Fibroblast of the conjunctiva (primary cell): ENCODE results near the gene PRSS3.
A peak's percentile ranks its signal among the peaks of the same experiment; 100 is the strongest.
"Not testable (repeated sequence)": the region's sequence is repeated elsewhere in the genome, so short reads cannot be mapped to it uniquely, and the experiment has no call there.

ENCODE experiments used
- DNase-seq: peaks from one replicate; pipeline ENCODE4 v3.0.0-alpha.2; 2010; ENCODE audit warnings: low read depth

PRSS3 gene

DNA sequence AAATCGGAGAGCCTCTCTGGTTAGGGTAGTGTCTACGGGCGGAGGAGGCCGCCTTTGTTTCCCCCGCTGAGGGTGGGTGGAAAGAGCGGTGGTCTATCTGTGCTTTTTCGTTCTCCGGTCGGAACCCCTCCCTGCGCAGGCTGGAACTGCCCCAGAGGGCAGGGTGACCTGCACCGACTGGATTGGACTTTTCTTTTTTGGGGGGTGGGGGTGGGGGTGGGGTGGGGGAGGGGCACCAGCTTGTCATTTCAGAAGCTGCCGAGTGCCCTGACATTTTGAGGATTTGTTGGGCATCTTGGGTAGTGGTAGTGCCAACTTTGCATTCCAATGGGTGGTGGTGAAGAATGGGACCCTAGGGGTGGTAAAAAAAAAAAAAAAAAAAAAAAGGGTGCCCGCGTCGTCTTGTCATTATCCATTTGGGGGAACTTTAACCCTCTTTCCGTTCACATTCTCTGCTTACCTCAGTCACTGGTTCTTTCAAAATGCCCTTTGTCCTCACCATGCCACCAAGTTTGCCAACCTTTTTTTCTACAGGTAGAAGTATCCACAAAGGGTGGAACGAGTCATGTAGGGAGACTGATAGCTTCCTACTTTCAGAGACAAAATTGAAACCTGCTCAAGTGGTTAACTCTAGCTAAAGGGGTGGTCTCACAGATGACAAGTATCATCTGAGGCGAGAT is 22.9 kb downstream of the PRSS3 start:
- no peak for DNase-seq

- DNase-seq, result no peak
These were observed 23.6 kb downstream of the PRSS3 start for GRCh38 chr9:33818847-33819500.

GRCh38 chr9:33820231-33820745 is 24.9 kb downstream of the PRSS3 start:
- DNase-seq, result no peak

GRCh38 chr9:33823801-33824200 is 28.4 kb downstream of the PRSS3 start:
- DNase-seq, result no peak

- DNase-seq, result not testable (repeated sequence)
These were observed 31.9 kb downstream of the PRSS3 start for GRCh38 chr9:33827285-33827684.

- not testable (repeated sequence) for DNase-seq
These were observed 34.4 kb downstream of the PRSS3 start for GRCh38 chr9:33829641-33830230.

DNA sequence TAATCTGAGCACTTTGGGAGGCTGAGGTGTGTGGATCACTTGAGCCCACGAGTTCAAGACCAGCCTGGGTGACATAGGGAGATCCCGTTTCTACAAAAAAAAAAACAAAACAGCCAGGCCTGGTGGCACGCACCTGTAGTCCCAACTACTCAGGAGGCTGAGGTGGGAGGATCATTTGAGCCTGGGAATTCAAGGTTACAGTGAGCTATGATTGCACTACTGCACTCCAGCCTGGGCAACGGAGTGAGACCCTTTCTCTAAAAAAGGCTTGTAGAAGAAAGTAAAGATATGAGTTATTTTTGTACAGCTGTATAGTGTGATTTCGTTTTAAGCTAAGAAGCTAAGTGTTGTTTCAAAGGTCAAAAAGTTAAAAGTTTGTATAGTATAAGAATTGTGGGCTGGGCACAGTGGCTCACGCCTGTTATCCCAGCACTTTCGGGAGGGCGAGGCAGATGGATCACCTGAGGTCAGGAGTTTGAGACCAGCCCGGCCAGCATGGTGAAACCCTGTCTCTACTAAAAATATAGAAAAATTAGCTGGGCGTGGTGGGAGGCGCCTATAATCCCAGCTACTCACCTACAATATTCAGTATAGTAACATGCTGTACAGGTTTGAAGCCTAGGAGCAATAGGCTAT is 40.4 kb downstream of the PRSS3 start:
- no peak for DNase-seq

GRCh38 chr9:33836261-33836660 is 40.9 kb downstream of the PRSS3 start:
- peak; percentile 68 for DNase-seq

DNA sequence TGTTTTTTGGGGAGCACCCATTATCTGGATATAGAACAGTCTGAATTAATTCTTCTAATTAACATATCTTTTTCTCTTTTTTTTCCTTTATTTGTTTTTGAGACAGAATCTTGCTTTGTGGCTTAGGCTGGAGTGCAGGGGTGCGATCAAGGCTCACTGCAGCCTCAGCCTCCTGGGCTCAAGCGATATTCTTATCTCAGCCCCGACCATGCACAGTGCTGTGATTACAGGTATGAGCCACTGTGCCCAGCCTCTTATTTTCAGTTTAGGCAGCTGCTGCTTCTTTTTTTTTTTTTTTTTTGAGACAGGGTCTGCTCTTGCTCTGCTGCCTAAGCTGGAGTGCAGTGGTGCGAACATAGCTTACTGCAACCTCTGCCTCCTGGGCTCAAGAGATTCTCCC is 41.8 kb downstream of the PRSS3 start:
- no peak for DNase-seq

DNA sequence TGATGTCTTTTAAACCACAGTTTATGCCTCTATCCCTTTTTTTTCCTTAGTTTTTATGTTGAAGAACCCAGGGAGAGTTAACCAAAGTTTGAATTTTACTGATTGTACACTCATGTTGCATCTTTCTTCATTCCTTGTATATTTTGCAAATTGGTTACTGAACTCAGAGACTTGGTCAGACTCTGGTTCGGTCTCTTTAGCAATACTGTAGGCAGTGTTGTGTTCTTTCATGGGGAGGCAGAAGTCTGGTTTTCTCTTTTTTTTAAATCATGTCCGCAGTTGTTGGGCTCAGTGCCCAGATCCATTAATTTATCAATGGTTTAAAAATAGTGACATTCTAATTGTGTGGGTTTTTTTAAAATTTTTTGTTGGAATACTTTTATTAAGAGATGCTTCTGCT is 45.0 kb downstream of the PRSS3 start:
- no peak for DNase-seq

- no peak for DNase-seq
These were observed 48.1 kb downstream of the PRSS3 start for GRCh38 chr9:33843312-33843961.

- no peak for DNase-seq
These were observed 50.9 kb downstream of the PRSS3 start for GRCh38 chr9:33846231-33846630.

- DNase-seq, result not testable (repeated sequence)
These were observed 52.5 kb downstream of the PRSS3 start for GRCh38 chr9:33847894-33848205.
